ENCODE measurements around the gene ERC1. TPM values are rescaled to one million over a fixed set of nuclear protein-coding genes. Genes with fewer than 3 reads are reported as not detected.

The ERC1 gene
- total RNA-seq, 4 donors from 2014 or later, result 28.9 to 106 (median 43.6) TPM

- Histone ChIP-seq H3K27me3 (no peaks in the 10 kb centered on the region), H3K36me3 (no peaks in the 10 kb centered on the region), H3K4me3 (no peak overlapping the region), H3K27ac (no peak overlapping the region), H3K9me3 (no peaks in the 10 kb centered on the region), H3K4me1 (no peaks in the 10 kb centered on the region)
- TF ChIP-seq CTCF (IDR thresholded peaks at IDR 0.05) (no peak), POLR2A (IDR thresholded peaks at IDR 0.05) (no peak)
- DNase-seq, result no peak
- intact Hi-C loops (cut with DNase I; ENCODE audit: low total_unique reads), result no loop called here
Measured at GRCh38 chr12:1493781-1494565, 502.9 kb downstream of the ERC1 start.

GRCh38 chr12:1494856-1495255 is 503.8 kb downstream of the ERC1 start:
- Histone ChIP-seq H3K27ac (no peak overlapping the region), H3K9me3 (no peaks in the 10 kb centered on the region), H3K4me1 (no peaks in the 10 kb centered on the region), H3K4me3 (no peak overlapping the region), H3K36me3 (no peaks in the 10 kb centered on the region), H3K27me3 (no peaks in the 10 kb centered on the region)
- no peak for TF ChIP-seq CTCF (IDR thresholded peaks at IDR 0.05)
- TF ChIP-seq POLR2A (IDR thresholded peaks at IDR 0.05), result no peak
- DNase-seq, result no peak
- intact Hi-C loops (cut with DNase I; ENCODE audit: low total_unique reads), result no loop called here

GRCh38 chr12:1496162-1496900 is 505.3 kb downstream of the ERC1 start:
- TF ChIP-seq CTCF (IDR thresholded peaks at IDR 0.05) (no peak), POLR2A (IDR thresholded peaks at IDR 0.05) (no peak)
- Histone ChIP-seq H3K4me3 (peak overlapping the region in 1 of 2 donors; percentile 19), H3K27me3 (no peaks in the 10 kb centered on the region), H3K36me3 (no peaks in the 10 kb centered on the region), H3K9me3 (no peaks in the 10 kb centered on the region), H3K4me1 (no peaks in the 10 kb centered on the region), H3K27ac (no peak overlapping the region)
- intact Hi-C loops (cut with DNase I; ENCODE audit: low total_unique reads), result no loop called here
- DNase-seq, result no peak

GRCh38 chr12:1497161-1497560 is 506.1 kb downstream of the ERC1 start:
- intact Hi-C loops (cut with DNase I; ENCODE audit: low total_unique reads), result no loop called here
- Histone ChIP-seq H3K36me3 (no peaks in the 10 kb centered on the region), H3K9me3 (no peaks in the 10 kb centered on the region), H3K27me3 (no peaks in the 10 kb centered on the region), H3K4me3 (no peak overlapping the region), H3K27ac (no peak overlapping the region), H3K4me1 (no peaks in the 10 kb centered on the region)
- no peak for TF ChIP-seq POLR2A (IDR thresholded peaks at IDR 0.05)
- TF ChIP-seq CTCF (IDR thresholded peaks at IDR 0.05), result no peak
- no peak for DNase-seq

- intact Hi-C loops (cut with DNase I; ENCODE audit: low total_unique reads), result no loop called here
- Histone ChIP-seq H3K4me3 (no peak overlapping the region), H3K36me3 (no peaks in the 10 kb centered on the region), H3K4me1 (peaks cover 0 to 4% of the 10 kb centered on the region in 2 donors), H3K27ac (no peak overlapping the region), H3K27me3 (no peaks in the 10 kb centered on the region), H3K9me3 (no peaks in the 10 kb centered on the region)
- no peak for DNase-seq
- TF ChIP-seq POLR2A (IDR thresholded peaks at IDR 0.05) (no peak), CTCF (IDR thresholded peaks at IDR 0.05) (no peak)
Measured at GRCh38 chr12:1498199-1498740, 507.2 kb downstream of the ERC1 start.

Measured in uterus (tissue), 4 donors.